AG04450 (cell line): ENCODE measurements around the gene LEMD2. TPM values are rescaled to one million over a fixed set of nuclear protein-coding genes. Genes with fewer than 3 reads are reported as not detected.

ENCODE experiments used
- CTCF ChIA-PET: fragments of 300-600, 350-600 bp; formaldehyde crosslinking; extraction: SDS; loops from one replicate; lab custom pipeline; 2022; ENCODE audit warnings: antibody characterized with exemption, inconsistent platforms; lab: Charles Lee
- POLR2A ChIA-PET: fragments of 350-600 bp; formaldehyde crosslinking; extraction: SDS; loops from one replicate; lab custom pipeline; 2021; ENCODE audit warnings: antibody characterized with exemption, inconsistent platforms; lab: Yijun Ruan, JAX
- DNase-seq: peaks from one replicate; pipeline ENCODE4 v3.0.0-alpha.2; 2011; ENCODE audit warnings: low read depth, low spot score
- H3K27ac ChIP-seq: one replicate; pipeline ENCODE4 v1.5.1; 2012; ENCODE audit warnings: low read depth, low read length, control low read depth
- H3K27me3 ChIP-seq: one replicate; pipeline ENCODE4 v1.6.0; 2012; ENCODE audit warnings: low read length; ENCODE audit not compliant: control insufficient read depth, insufficient read depth
- H3K4me3 ChIP-seq: 2 replicates; pipeline ENCODE4 v1.5.1; 2011; ENCODE audit warnings: mild to moderate bottlenecking, low read depth, low read length, control low read depth
- H3K9me3 ChIP-seq: 2 replicates; pipeline ENCODE4 v1.5.1; 2012; ENCODE audit warnings: low read length; ENCODE audit not compliant: control insufficient read depth, insufficient read depth
- polyA plus RNA-seq: library from polyadenylated mRNA; depleted of rRNA; stranded (reverse); fragments of >200 nt; gene quantifications from 2 replicates; pipeline ENCODE4 v1.2.3, GENCODE V29; 2011
- TF ChIP-seq, protein P1 (sequence below): IDR thresholded peaks from 2 replicates; pipeline ENCODE4 v1.5.1; 2011; ENCODE audit warnings: low read depth, low read length, control low read depth, inconsistent platforms

Gene LEMD2
- polyA plus RNA-seq, 1 experiment, result 47.4 TPM

DNA sequence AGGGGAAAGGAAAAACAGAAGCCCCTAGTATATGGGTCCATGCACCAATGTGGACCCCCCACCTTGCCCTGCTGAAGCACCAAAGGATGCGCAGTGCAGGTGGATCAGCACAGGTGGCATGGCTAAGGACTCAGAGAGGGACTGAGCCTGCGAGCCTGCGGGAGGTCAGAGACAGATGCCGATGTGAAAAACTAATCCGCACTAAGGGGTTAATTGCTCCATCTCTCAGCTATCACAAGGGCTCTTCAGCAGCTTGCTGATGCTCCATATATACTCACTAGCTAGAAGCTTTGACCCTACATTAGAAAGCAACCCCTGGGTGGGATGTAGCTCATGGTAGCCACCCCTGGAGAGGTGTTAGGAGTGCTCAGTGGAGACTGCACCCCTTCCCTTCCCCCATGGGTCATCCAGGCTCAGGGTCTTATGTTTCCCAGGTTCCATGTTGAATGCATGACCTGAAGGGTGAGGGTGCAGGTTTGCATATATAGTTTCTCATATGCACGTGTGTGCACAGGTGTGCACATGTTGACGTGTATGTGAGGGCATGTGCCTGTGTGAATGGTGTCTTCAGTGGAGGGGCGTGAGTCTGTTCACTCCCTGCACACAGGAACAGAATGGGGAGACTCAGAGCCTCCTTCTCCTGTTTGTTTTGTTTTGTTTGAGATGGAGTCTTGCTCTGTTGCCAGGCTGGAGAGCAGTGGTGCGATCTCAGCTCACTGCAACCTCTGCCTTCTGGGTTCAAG, 28.9 kb downstream of the LEMD2 start:
- ChIA-PET POLR2A (no interaction called here), CTCF (interaction anchor here (0.6 to 5.6 kb wide), 9 partner anchors 8 to 295 kb away, joined by 3 to 62 read pairs (median 5); partner anchors contain the start of gene UQCC2)
- TF ChIP-seq, protein P1, sequence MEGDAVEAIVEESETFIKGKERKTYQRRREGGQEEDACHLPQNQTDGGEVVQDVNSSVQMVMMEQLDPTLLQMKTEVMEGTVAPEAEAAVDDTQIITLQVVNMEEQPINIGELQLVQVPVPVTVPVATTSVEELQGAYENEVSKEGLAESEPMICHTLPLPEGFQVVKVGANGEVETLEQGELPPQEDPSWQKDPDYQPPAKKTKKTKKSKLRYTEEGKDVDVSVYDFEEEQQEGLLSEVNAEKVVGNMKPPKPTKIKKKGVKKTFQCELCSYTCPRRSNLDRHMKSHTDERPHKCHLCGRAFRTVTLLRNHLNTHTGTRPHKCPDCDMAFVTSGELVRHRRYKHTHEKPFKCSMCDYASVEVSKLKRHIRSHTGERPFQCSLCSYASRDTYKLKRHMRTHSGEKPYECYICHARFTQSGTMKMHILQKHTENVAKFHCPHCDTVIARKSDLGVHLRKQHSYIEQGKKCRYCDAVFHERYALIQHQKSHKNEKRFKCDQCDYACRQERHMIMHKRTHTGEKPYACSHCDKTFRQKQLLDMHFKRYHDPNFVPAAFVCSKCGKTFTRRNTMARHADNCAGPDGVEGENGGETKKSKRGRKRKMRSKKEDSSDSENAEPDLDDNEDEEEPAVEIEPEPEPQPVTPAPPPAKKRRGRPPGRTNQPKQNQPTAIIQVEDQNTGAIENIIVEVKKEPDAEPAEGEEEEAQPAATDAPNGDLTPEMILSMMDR, result no peak
- Histone ChIP-seq H3K27me3 (peaks cover 7% of the 10 kb centered on the region), H3K9me3 (no peaks in the 10 kb centered on the region; the same call in 1 of the 2 replicates), H3K27ac (no peak overlapping the region), H3K4me3 (no peak overlapping the region)
- no peak for DNase-seq

DNA sequence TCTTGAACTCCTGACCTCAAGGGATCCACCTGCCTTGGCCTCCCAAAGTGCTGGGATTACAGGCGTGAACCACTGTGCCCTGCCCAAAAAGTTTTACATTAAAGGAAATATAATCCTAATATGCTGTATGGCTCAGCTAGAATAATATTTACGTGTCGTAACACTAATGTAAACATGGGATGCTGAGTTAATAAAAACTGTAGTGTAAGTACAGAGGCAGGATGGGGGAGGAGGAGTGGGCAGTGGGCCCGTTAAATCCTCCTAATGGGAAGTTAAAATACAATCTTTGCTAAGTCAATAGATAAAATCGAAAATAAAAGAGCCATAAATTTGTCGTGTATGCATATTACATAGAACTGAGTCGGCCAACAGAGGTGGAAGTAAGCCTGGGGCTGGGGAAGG, 30.1 kb downstream of the LEMD2 start:
- Histone ChIP-seq H3K4me3 (no peak overlapping the region), H3K27me3 (peaks cover 5% of the 10 kb centered on the region), H3K27ac (peak overlapping the region; percentile 21), H3K9me3 (no peaks in the 10 kb centered on the region; the same call in 1 of the 2 replicates)
- TF ChIP-seq, protein P1, result no peak
- ChIA-PET CTCF (interaction anchor here (0.6 to 4.6 kb wide), 3 partner anchors 11 to 48 kb away, joined by 5 to 26 read pairs (median 21); partner anchors contain the start of gene UQCC2), POLR2A (no interaction called here)
- no peak for DNase-seq

DNA sequence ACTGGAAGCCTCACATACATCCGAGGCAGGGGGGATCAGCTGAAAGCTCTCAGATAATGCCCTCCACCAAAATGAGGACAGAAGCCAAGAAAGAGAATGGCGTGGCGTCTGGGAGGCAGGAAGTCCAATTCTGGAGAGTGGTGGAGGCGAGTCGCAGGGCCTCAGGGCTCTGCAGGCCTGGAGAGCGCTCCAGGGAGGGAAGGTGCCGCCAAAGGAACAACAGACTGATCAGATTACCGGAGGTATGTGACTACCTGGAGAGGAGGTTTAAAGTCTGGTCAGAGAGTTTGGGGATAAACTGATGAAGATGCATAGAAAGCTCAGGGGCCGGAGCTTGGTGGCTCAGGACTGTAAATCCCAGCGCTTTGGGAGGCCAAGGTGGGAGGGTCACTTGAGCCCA, 31.0 kb downstream of the LEMD2 start:
- H3K27ac ChIP-seq, result no peak overlapping the region
- POLR2A ChIA-PET, result interaction anchor here (1.0 kb wide), 1 partner anchor 11 kb away, joined by 4 read pairs; the partner anchor contains the start of gene IP6K3
- no peak for DNase-seq
- TF ChIP-seq, protein P1, result no peak
- no peak overlapping the region for H3K4me3 ChIP-seq
- peaks cover 5% of the 10 kb centered on the region for H3K27me3 ChIP-seq
- no peaks in the 10 kb centered on the region; the same call in 1 of the 2 replicates for H3K9me3 ChIP-seq
- CTCF ChIA-PET, result interaction anchor here (1.7 to 4.6 kb wide), 2 partner anchors 10 to 14 kb away, joined by 4 to 21 read pairs; no protein-coding TSS in a partner anchor

DNA sequence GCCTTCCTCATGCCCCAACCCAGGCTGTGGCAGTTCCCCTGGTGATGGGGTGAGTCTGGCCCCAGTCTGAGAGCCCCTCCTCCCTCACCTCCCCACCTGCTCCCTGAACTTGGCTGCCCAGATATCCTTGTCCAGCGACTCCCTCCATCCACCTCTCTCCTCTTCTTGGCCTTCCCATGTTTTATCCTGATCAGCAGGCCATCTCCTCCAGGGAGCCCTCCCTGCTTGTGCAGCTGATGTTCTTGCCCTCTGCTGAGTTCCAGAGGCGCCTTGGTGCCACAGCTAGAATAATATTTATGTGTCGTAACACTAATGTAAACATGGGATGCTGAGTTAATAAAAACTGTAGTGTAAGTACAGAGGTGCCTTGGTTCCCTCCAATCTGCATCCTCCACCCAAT, 31.8 kb downstream of the LEMD2 start:
- H3K27ac ChIP-seq, result no peak overlapping the region
- CTCF ChIA-PET, result interaction anchor here (1.0 to 4.6 kb wide), 3 partner anchors 11 to 172 kb away, joined by 3 to 21 read pairs (median 4); no protein-coding TSS in a partner anchor
- H3K4me3 ChIP-seq, result no peak overlapping the region
- peaks cover 5% of the 10 kb centered on the region for H3K27me3 ChIP-seq
- POLR2A ChIA-PET, result interaction anchor here (1.0 kb wide), 1 partner anchor 11 kb away, joined by 4 read pairs; the partner anchor contains the start of gene IP6K3
- TF ChIP-seq, protein P1, result no peak
- no peak for DNase-seq
- no peaks in the 10 kb centered on the region; the same call in 1 of the 2 replicates for H3K9me3 ChIP-seq
